Suprapubic skin (tissue), 3 donors: ENCODE data around the gene P2RX7.

Experiments used
- CTCF ChIP-seq, 2 donors: fragments of 200-600 bp in 1 of 2; fragments of 450-650 bp in 1 of 2; sonication (generic) in 1 of 2; IDR thresholded peaks; one replicate each; pipeline ENCODE4 v1.5.1; 2016 to 2019; ENCODE audit warnings: antibody characterized with exemption in 2 of 2, mild to moderate bottlenecking in 1 of 2, moderate library complexity in 1 of 2
- EP300 ChIP-seq: sonication (generic); formaldehyde crosslinking; IDR thresholded peaks from one replicate; pipeline ENCODE4 v1.6.1; 2017; ENCODE audit warnings: antibody characterized with exemption
- POLR2A ChIP-seq, 2 donors: fragments of 450-650 bp; IDR thresholded peaks; one replicate each; pipeline ENCODE4 v1.6.1; 2017; ENCODE audit warnings: antibody characterized with exemption in 2 of 2, mild to moderate bottlenecking in 2 of 2, moderate library complexity in 2 of 2

GRCh38 chr12:121090586-121091514, 41.8 kb upstream of the P2RX7 start:
- no peak for TF ChIP-seq EP300
- TF ChIP-seq CTCF (IDR thresholded peaks at IDR 0.05) = no peak
- TF ChIP-seq POLR2A (IDR thresholded peaks at IDR 0.05) = no peak
